Body of pancreas (tissue), 4 donors: ENCODE measurements around the gene CACNG1. TPM values are rescaled to one million over a fixed set of nuclear protein-coding genes. Genes with fewer than 3 reads are reported as not detected.

ENCODE experiments used
- ATAC-seq: fragments of 150-250 bp; one replicate; pipeline ENCODE4 v1.9.1; 2016
- DNase-seq, 4 donors: peaks; one replicate each; pipeline ENCODE4 v3.0.0-alpha.2; 2019
- H3K27ac ChIP-seq, 4 donors: fragments of 200-600 bp; sonication (generic); 1 replicate in 3 of 4; 2 replicates in 1 of 4; pipeline versions ENCODE4 v1.5.1 to v1.6.1; 2016 to 2019; ENCODE audit warnings: mild to moderate bottlenecking in 1 of 4, mixed read lengths in 1 of 4, moderate library complexity in 1 of 4
- H3K27me3 ChIP-seq, 2 donors: fragments of 200-600 bp; sonication (generic); one replicate each; pipeline ENCODE4 v1.6.0; 2016; ENCODE audit warnings: mild to moderate bottlenecking in 1 of 2
- H3K36me3 ChIP-seq, 2 donors: fragments of 200-600 bp; sonication (generic); replicated peaks in 1 of 2; 2 replicates each; pipeline ENCODE4 v1.5.1; 2016; ENCODE audit warnings: low read depth in 2 of 2; ENCODE audit not compliant: insufficient read depth in 1 of 2
- H3K4me1 ChIP-seq: fragments of 200-600 bp; sonication (generic); one replicate; pipeline ENCODE4 v1.6.0; 2016
- H3K4me3 ChIP-seq, 2 donors: fragments of 200-600 bp; sonication (generic); 1 replicate in 1 of 2; 2 replicates in 1 of 2; pipeline ENCODE4 v1.5.1; 2016 to 2019
- H3K9me3 ChIP-seq, 3 donors: fragments of 200-600 bp; sonication (generic); 1 replicate in 2 of 3; 2 replicates in 1 of 3; pipeline ENCODE4 v1.5.1; 2016
- POLR2A ChIP-seq, 3 donors: fragments of 450-650 bp; IDR thresholded peaks; one replicate each; pipeline ENCODE4 v1.6.1; 2016; ENCODE audit warnings: antibody characterized with exemption in 3 of 3, mild to moderate bottlenecking in 2 of 3
- WGBS, 2 donors: methylation state at CpG; one replicate each; pipeline ENCODE4 v1.1.5; 2017; 5-methylcytosine and 5-hydroxymethylcytosine counted together
- intact Hi-C: fragments of 100-400 bp; cut with DNase I; formaldehyde crosslinking; loops from one replicate; pipeline ENCODE4 v1.15.1; 2023
- total RNA-seq, 2 donors: library from RNA; depleted of rRNA; stranded (reverse); fragments of >200 nt; gene quantifications; one replicate each; pipeline ENCODE4 v1.1.0, GENCODE V29; 2016
- TF ChIP-seq, protein P1 (sequence below), 7 experiments: fragments of 450-650 bp in 4 of 7; fragments of 200-600 bp in 3 of 7; sonication (generic) in 3 of 7; IDR thresholded peaks; one replicate each; pipeline ENCODE4 v1.5.1; 2016 to 2019; ENCODE audit warnings: antibody characterized with exemption in 7 of 7

Gene CACNG1
- total RNA-seq, 2 donors from 2014 or later: not detected

DNA sequence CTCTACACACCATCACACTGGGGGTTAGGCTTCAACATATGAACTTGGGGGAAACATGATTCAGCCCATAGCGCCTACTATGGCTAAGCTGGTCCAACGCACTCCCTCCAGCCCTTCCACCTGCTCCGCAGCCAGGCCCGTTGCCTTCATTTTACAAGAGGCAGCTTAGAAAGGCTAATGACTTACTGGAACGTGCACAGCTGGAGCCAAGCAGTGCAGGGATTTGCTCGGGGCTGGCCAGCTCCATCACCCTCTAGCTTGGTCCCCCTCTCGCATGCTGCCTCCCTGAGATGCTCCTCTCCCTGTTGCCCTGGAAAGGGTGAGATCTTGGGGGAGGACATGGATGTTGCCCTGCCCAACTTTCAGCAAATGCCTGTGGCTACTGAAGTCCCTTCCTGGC, 2.8 kb upstream of the CACNG1 start:
- 90 to 93% methylated on average over 6 to 7 of the region's 7 CpGs for WGBS, 2 donors
- Histone ChIP-seq H3K27ac (peak overlapping the region in 2 of 4 donors; percentile 45 to 68), H3K27me3 (no peaks in the 10 kb centered on the region), H3K9me3 (no peaks in the 10 kb centered on the region), H3K4me1 (peaks cover 8% of the 10 kb centered on the region), H3K36me3 (no peaks in the 10 kb centered on the region), H3K4me3 (no peak overlapping the region)
- intact Hi-C loops: no loop called here
- TF ChIP-seq, protein P1, sequence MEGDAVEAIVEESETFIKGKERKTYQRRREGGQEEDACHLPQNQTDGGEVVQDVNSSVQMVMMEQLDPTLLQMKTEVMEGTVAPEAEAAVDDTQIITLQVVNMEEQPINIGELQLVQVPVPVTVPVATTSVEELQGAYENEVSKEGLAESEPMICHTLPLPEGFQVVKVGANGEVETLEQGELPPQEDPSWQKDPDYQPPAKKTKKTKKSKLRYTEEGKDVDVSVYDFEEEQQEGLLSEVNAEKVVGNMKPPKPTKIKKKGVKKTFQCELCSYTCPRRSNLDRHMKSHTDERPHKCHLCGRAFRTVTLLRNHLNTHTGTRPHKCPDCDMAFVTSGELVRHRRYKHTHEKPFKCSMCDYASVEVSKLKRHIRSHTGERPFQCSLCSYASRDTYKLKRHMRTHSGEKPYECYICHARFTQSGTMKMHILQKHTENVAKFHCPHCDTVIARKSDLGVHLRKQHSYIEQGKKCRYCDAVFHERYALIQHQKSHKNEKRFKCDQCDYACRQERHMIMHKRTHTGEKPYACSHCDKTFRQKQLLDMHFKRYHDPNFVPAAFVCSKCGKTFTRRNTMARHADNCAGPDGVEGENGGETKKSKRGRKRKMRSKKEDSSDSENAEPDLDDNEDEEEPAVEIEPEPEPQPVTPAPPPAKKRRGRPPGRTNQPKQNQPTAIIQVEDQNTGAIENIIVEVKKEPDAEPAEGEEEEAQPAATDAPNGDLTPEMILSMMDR (IDR thresholded peaks at IDR 0.05): no peak
- TF ChIP-seq POLR2A (IDR thresholded peaks at IDR 0.05): no peak
- ATAC-seq (no peak), DNase-seq (no peak)

- DNase-seq (peak in 2 of 4 donors; percentile 18 to 30), ATAC-seq (peak; percentile 80)
- intact Hi-C loops: no loop called here
- Histone ChIP-seq H3K4me1 (peaks cover 8% of the 10 kb centered on the region), H3K4me3 (no peak overlapping the region), H3K27me3 (no peaks in the 10 kb centered on the region), H3K36me3 (no peaks in the 10 kb centered on the region), H3K27ac (peak overlapping the region in 2 of 4 donors; percentile 45 to 68), H3K9me3 (no peaks in the 10 kb centered on the region)
- TF ChIP-seq, protein P1 (IDR thresholded peaks at IDR 0.05): no peak
- no peak for TF ChIP-seq POLR2A (IDR thresholded peaks at IDR 0.05)
- 55 to 62% methylated on average over 11 of the region's 11 CpGs for WGBS, 2 donors
These were observed 2.1 kb upstream of the CACNG1 start for GRCh38 chr17:67041941-67042899.

DNA sequence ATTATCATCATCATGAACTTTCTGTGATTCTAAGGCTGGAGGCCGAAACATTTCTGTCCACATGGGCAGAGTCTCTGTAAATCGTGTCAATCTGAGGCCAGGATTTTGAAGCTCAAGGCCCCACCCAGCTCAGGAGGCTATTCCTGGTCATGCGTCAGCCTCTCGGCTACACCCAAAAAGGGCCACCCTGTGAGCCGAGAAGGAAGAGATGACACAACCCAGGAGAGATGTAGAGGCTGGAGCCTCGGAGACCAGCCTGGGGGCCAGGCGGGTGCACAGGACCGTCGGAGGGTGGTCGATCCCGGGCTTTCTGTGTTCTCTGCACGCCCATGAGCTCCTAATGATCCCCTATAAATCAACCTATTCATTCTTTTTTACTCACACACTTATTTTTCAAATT, 1.1 kb upstream of the CACNG1 start:
- H3K9me3 ChIP-seq: no peaks in the 10 kb centered on the region

DNA sequence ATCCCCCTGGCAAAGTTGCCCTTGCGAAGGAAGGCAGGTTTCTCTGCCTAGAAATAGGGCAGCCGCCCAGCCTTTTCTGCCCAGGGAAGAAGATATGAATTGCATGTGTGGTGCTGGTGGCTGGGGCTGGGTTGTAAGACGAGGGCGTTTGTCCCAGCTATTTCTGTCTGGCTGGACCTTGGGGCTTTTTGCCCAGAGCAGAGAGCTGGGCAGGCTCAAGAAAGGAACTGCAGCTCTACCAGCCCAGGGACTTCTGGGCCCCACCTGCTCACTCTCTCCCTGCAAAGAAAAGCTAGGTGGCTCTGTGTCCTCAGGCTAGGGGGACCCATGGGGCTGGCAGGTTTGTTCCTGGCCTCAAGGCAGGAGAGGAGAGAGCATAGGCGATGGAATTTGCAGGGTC, 586 bp downstream of the CACNG1 start:
- no peak for ATAC-seq
- 47 to 49% methylated on average over 5 of the region's 5 CpGs for WGBS, 2 donors
- H3K36me3 ChIP-seq: no peaks in the 10 kb centered on the region

More for the DNA sequence above, 1.1 kb upstream of the CACNG1 start:
- Histone ChIP-seq H3K4me1 (peaks cover 8% of the 10 kb centered on the region), H3K27ac (no peak overlapping the region), H3K36me3 (no peaks in the 10 kb centered on the region), H3K4me3 (no peak overlapping the region), H3K27me3 (no peaks in the 10 kb centered on the region)
- 83 to 92% methylated on average over 10 to 12 of the region's 12 CpGs for WGBS, 2 donors
- ATAC-seq (no peak), DNase-seq (no peak)
- TF ChIP-seq, protein P1 (IDR thresholded peaks at IDR 0.05): no peak
- TF ChIP-seq POLR2A (IDR thresholded peaks at IDR 0.05): no peak
- intact Hi-C loops: no loop called here

More for the DNA sequence above, 586 bp downstream of the CACNG1 start:
- peaks cover 8% of the 10 kb centered on the region for H3K4me1 ChIP-seq
- TF ChIP-seq, protein P1 (IDR thresholded peaks at IDR 0.05): peak in 1 of 7 experiments; percentile 22
- TF ChIP-seq POLR2A (IDR thresholded peaks at IDR 0.05): no peak
- H3K27ac ChIP-seq: no peak overlapping the region
- peaks cover 0 to 6% (median 0%) of the 10 kb centered on the region in 3 donors for H3K9me3 ChIP-seq
- DNase-seq: peak in 3 of 4 donors; percentile 35 to 67 (median 46)
- H3K4me3 ChIP-seq: no peak overlapping the region
- intact Hi-C loops: no loop called here
- H3K27me3 ChIP-seq: no peaks in the 10 kb centered on the region
